Mesenteric fat pad (tissue), 1 donor: ENCODE measurements around the gene POLE2. TPM values are rescaled to one million over a fixed set of nuclear protein-coding genes. Genes with fewer than 3 reads are reported as not detected.
"Not testable (repeated sequence)": the region's sequence is repeated elsewhere in the genome, so short reads cannot be mapped to it uniquely, and the experiment has no call there.

Experiments
- DNase-seq: peaks from one replicate; pipeline ENCODE4 v3.0.0-alpha.2; 2020; ENCODE audit warnings: low spot score
- long read RNA-seq: library from polyadenylated mRNA; unstranded; transcript quantifications from one replicate; pipeline ENCODE4 v2.0.0, GENCODE V29; 2020
- total RNA-seq: library from RNA; stranded (reverse); fragmentation: NEBNext Ultra II Directional; extraction: Animal tissue kit (Norgen Biotek cat#: 25700); gene quantifications from one replicate; pipeline ENCODE4 v1.2.1, GENCODE V29; 2021
- donor health status: DM: yes; HTN: yes; CAD: no.

Gene POLE2, protein sequence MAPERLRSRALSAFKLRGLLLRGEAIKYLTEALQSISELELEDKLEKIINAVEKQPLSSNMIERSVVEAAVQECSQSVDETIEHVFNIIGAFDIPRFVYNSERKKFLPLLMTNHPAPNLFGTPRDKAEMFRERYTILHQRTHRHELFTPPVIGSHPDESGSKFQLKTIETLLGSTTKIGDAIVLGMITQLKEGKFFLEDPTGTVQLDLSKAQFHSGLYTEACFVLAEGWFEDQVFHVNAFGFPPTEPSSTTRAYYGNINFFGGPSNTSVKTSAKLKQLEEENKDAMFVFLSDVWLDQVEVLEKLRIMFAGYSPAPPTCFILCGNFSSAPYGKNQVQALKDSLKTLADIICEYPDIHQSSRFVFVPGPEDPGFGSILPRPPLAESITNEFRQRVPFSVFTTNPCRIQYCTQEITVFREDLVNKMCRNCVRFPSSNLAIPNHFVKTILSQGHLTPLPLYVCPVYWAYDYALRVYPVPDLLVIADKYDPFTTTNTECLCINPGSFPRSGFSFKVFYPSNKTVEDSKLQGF
- 0.96 TPM for total RNA-seq
- long read RNA-seq, partial matches to known transcripts: 0 of 3 reads
- long read RNA-seq, other reads (novel, unspliced or antisense): 1 of 3 reads

DNA sequence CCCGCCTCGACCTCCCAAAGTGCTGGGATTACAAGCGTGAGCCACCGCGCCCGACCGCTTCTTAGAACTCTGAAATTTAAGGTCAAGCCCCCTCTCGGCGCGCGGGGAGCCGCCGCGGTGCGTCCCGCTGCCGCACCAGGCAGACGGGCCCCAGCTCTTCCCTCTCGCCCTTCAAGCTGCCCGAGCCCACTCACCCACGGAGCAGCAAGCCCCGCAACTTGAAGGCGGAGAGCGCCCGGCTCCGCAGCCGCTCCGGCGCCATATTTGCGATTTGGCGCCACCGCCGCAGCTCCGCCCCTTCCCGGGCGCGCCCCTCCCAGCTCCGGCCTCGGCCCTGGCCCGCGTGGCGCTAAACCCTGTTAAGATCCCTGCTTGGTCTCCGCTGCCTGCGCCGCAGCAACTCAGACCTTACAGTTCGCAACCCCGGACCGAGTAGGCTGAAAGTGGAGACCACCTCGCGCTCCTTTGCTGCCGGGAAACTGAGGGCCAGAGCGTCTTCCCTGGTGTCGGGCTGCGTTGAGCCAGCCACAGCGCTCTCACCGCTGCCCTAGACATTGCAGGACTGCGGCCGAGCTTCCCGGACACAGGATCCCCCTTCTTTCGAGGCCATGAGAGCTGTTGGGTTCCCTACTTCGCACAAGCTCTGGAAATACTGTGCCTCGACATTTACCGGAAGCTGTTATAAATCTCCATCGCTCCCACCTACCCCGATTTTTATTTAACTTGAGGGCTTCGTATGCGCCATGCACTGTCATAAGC lies at the start of gene POLE2:
TSS of gene POLE2 (minus strand) at position 273 of the 759 bp plus-strand sequence. CDS start at position 262, 11 bp downstream.
- peak; percentile 95 for DNase-seq

DNA sequence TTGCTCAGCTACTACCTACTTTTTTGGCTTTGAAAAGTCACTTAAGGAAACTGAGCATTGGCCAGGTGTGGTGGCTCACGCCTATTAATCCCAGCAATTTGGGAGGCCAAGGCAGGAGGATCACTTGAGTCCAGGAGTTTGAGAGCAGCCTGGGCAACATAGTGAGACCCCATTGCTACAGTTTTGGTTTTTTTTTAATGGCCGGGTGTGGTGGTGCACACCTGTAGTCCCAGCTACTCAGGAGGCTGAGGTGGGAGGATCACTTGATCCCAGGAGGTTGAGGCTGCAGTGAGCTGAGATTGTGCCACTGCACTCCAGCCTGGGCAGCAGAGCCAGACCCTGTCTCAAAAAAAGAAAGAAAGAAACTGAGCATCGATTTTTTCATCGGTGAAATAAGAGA lies 47.7 kb upstream of the POLE2 start:
- not testable (repeated sequence) for DNase-seq

DNA sequence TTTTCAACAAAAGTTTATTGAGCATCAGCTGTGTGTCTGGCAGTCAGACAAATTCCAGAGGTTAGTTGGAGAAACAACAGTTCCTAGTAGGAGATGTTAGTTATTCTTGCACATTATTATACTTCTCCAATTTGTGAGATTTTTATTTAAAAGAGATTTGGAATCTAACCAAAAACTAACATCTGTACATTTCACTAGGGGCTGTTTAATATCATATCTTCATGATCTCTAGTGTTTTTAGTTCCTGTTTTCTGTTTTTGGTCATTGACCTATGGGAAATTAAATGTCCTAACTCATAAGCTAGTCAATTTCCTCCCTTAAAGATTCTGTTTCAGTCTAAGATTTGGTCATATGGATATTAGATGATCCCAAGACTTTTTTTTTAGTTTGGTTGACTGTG lies 45.8 kb upstream of the POLE2 start:
- DNase-seq: no peak

DNA sequence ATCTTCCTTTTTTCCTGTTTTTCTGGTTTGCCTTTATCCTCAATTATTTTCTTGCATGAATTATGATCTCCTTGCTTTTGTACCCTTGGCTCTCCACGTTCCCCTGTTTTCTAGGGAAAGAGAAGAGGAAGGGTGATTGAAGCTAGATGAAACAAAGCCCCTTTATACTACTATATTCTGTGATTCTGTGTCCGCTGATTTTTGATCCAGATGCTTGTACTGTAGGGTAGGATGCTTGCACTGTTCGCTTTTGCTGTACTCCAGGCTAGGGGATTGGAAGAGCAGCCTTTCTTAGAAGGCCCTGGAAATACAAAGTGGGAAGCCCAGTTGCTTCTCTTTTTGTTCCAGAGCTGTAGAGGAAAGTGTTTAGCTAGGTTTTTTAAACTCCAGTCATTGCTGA lies 44.9 kb upstream of the POLE2 start:
- no peak for DNase-seq

DNA sequence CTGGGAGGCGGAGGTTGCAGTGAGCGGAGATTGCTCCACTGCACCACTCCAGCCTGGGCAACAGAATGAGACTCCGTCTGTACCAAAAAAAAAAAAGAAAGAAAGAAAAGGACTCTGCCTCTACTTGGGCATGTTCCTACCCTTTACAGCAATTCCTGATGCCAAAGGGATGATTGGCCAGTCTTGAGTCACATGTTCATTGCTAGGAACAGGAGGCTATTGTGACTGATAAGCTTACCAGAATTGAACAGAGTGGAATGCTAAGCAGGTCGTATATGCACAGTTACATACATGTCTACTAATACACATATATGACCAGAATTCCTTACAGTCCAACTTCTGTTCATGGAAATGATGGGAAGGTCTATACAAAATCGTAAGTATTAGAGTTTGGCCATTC lies 39.2 kb upstream of the POLE2 start:
- DNase-seq: no peak

DNA sequence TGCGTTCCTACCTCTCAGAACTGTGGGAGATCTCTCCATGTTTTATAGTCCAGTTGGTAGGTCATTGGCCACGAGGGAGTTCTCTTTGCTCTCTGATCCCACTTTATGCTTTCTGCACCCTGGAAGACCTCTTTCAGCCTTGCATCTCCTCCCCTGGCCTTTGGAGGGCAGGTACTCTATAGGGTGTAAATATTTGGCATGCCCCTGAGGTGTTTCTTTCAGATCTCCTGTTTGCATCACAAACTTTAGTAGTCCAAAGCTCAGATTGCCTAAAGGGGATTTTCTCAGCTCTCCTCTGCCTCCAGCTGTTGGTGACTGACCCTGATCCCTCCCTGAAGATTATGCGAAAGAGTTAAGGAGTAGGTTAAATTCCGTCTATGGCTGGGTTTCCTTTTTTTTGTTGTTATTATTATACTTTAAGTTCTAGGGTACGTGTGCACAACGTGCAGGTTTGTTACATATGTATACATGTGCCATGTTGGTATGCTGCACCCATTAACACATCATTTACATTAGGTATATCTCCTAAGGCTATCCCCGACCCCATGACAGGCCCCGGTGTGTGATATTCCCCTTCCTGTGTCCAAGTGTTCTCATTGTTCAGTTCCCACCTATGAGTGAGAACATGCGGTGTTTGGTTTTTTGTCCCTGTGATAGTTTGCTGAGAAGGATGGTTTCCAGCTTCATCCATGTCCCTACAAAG lies 33.9 kb upstream of the POLE2 start:
- not testable (repeated sequence) for DNase-seq

DNA sequence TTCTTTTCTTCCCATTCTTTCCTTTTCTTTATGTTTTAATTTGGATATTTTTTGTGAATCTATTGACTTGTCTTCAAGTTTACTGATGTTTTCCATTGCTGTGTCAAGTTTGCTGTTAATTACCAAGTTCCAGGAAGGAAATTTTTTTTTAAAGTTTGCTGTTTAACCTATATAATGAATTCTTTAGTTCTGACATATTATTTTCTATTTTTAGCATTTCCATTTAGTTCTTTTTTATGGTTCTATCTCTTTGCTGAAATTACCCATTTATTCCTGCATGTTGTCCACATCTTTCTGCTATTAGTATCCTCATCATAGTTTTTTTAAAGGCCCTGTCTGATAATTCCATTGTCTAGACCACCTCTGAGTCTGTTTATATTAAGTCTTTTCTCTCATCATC lies 32.7 kb upstream of the POLE2 start:
- no peak for DNase-seq

DNA sequence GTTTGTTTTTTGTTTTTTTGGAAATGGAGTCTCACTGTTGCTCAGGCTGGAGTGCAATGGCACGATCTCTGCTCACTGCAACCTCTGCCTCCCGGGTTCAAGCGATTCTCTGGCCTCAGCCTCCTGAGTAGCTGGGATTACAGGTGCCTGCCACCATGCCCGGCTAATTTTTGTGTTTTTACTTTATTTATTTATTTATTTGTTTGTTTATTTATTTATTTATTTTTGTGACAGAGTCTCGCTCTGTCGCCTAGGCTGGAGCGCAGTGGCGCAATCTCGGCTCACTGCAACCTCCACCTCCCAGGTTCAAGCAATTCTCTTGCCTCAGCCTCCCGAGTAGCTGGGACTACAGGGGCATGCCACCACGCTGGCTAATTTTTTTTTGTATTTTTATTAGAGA lies 23.0 kb upstream of the POLE2 start:
- DNase-seq: not testable (repeated sequence)

DNA sequence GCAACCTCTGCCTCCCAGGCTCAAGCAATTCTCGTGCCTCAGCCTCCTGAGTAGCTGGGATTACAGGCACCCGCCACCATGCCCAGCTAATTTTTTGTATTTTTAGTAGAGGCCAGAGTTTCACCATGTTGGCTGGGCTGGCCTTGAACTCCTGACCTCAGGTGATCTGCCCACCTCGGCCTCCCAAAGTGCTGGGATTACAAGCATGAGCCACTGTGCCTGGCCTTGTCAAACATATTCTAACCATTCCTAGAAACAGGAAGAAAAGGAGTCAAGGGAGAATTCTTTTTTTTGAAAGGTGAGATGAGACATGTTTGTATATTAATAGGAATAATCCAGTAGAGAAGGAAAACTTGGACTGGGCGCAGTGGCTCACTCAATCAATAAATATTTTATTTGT lies 16.5 kb upstream of the POLE2 start:
- not testable (repeated sequence) for DNase-seq

DNA sequence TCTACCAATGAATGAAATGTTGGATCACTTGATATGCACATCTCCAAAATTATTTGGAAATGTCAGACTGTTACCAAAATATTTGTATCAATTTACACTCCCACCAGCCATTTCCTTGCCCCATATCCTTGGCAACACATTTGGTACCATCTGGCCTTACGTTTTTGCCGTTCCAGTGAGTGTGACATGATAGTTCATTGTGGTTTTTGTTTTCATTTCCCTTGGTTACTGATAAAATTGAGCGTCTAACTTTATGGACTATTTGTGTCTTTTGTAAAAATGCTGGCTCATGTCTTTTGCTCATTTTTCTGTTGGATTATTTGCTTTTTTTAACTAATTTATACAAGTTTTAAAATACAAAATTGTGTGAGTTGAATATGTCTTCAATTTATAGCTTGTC lies 16.0 kb upstream of the POLE2 start:
- no peak for DNase-seq

DNA sequence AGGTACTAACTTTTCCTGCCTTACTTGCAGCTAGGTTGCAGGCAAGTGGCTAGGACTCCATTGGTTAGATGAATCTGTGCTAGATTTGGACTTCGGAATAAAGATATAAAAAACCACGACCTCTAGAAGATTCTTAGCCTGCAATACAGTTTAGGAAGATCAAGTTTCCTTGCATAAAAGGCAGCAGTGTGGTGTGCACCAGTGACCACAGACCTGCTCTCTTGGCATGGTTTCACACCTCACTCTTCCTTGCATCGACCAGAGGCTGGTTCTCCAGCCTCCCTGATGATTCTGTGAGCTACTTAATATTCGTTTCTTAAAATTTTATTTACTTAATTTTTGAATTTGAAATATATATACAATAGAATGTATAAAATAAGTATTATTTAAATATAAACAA lies 14.7 kb upstream of the POLE2 start:
- DNase-seq: no peak

DNA sequence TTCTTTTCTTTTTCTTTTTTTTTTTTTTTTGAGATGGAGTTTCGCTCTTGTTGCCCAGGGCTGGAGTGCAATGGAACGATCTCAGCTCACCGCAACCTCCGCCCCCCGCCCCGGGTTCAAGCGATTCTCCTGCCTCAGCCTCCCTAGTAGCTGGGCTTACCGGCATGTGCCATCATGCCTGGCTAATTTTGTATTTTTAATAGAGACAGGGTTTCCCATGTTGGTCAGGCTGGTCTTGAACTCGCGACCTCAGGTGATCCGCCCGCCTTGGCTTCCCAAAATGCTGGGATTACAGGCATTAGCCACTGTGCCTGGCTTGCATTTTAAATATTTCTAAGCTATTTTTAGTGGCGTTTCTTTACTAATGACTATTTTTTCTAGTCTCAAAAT lies 5.7 kb upstream of the POLE2 start:
- DNase-seq: not testable (repeated sequence)

DNA sequence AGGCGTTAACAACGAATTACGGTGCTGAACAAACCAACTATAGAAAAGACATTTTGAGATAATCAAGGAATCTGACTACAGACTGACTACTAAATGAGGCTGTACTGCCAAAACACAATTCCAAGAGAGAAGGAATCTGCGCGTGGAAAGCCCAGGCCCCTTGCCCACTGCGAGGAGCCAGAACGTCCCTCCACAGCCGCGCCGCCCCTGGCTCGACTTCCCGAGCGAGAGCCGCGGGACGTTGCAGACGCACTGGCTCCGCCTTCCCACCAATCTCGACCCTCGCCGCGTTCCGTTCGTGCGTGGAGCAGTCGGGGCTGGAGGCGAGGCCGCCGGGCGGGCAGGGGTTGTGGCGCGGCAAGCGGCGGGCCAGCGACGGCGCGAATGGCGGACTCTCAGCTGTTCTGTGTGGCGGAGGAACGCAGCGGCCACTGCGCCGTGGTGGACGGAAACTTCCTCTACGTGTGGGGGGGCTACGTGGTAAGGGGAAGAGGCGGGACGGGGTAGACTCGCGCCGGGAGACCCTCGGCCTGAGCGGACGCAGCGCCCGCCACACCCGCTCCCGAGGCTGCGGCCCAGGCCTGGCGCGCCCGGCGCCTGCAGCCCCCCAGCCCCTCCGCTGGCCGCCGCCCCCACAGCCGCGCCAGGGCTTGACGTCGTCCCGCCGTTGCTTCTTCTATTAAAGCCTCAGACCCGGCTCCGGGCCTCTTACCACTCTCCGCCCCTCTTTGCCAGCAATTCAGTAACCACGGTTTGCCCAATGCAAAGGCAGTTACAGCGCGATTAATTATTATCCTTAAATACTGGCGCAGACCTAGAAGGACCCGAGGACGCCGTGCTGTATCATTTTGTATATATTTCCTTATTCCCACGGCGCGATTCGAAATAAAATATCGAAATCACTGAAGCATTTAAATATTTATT lies 5.1 kb upstream of the POLE2 start, which contains the start of gene KLHDC1:
TSS of gene KLHDC1 (plus strand) at position 310 of the 924 bp plus-strand sequence. CDS start at position 385, 75 bp downstream.
- peak; percentile 96 for DNase-seq

DNA sequence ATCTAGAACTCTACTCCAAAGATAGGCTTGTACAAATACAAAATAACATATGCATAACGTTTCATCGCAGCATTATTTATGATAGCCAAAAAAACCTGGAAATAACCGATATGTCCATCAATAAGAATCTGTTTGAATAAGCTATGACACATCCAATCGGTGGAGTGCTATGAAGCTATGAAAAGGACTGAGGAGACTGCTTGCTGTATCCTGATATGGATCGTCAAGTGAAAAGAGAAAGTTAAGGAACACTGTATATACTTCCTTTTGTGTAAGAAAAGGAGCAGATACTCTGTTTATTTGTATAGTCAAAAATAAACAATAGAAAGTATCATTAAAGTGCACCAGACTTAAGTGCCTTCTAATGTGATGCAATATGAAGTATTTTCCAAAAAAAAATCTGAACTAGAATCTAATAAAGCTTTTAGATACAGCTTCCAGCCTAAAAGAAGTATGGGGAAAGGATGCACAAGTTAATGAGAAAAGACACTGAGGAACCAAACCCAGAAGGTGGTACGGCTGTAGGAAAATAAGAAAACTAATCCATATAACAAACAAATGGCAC lies 4.3 kb upstream of the POLE2 start:
- no peak for DNase-seq

DNA sequence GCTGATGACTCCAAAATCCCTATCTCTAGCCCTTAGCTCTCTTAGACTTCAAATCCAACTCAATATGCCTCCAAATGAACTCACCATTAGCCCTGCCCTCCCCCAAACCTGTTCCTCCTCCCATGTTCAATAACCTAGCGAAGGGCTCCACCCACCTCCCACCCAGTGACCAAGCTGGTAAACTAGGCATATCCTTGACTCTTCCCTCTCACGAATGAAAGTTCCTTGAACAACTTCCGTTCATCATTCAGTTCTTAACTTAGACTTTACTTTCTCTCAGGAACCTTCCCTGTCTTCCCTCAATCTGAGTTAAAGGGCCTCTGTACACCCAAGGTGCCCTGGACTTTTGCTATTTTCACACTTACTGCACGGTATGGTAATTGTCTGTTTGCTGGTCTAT lies 3.0 kb upstream of the POLE2 start:
- DNase-seq: no peak

DNA sequence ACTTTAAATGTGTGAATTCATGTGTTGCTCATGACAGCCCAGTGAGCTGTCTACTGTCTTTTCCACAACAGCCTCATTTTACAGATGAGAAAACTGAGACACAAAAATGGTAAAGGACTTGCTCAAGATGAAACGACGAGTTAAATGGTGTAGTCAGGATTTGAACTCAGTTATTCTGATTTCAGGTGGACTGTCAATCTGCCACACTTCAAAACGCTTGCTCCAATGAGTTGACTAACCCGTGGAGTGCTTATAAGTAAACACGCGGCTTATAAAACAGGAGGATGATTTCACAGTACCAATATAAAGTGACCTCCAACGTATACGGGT lies 652 bp upstream of the POLE2 start:
- no peak for DNase-seq

DNA sequence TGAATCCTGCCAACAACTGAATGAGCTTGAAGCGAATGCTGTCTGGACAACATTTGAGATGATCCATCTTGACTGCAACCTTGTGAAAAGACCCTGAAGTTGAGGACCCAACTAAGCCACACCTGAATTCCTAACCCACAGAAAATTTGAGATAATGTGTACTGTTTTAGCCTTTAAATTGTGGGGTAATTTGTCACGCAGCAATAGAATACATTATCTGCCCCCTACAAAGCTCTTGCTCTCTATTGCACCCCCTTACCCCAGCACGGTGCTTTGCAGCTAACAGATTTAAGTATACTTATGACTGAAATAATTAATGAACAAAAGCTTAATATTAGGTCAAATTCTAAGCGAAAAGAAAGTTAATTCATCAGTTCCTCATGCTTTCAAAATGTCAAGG lies 1.6 kb downstream of the POLE2 start:
- DNase-seq: no peak

DNA sequence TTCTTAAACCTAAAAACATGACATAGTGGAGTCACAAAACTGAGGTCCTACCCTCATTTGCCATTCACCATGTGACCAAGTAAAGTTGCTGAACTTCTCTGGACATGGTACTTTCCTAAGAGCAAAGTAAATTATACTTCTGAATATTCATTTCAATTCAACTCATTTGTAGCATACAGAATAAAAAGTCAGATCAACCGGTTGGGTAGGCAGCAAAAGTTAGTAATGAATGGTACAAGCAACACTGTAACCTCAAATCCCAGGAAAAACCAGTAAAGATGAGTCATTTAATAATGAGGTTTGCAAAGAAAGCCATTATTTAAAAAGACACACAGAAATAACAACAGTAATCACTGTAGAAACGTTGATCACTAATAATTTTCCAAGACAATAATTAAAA lies 8.7 kb downstream of the POLE2 start:
- DNase-seq: no peak

DNA sequence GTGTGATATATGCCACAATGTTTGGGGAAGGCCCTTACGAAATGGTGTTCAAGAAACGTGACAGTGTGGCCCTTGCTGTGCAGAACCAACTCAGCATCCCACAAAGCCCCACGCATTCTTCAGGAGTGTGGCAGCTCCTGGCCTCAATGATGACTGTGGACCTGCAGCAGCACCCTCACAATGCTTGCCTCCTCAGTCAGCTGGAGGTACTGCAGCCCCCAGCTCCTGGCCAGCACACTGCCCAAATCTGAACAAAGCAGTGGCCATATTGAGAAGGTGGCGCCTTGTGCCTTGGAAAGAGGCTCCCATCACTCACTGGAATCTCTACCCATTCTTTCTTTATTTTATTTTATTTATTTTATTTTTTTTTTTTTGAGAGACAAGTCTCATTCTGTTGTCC lies 10.4 kb downstream of the POLE2 start:
- no peak for DNase-seq

DNA sequence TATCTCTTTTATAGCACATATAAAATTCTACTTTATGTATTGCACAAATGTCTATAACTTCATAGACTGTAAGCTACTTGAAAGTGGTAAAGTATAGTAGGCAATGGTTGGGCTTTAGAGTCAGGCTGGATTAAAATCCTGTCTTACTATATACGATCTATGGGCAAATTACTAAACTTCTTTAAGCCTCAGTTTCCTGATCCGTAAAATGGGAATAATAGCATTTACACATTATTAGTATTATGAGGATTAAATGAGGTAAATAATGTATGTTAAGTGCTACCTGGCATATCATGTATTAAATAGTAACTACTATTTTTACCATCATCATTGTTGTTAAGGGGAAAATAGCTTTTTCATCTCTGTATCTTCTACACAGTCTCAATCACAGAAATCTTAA lies 14.4 kb downstream of the POLE2 start:
- DNase-seq: no peak
